Body of pancreas (tissue), 4 donors: Measurements from ENCODE around the gene CWH43. TPM values are rescaled to one million over a fixed set of nuclear protein-coding genes. Genes with fewer than 3 reads are reported as not detected.
"Not testable (repeated sequence)": the region's sequence is repeated elsewhere in the genome, so short reads cannot be mapped to it uniquely, and the experiment has no call there.

Experiments
- ATAC-seq: fragments of 150-250 bp; one replicate; pipeline ENCODE4 v1.9.1; 2016
- DNase-seq, 4 donors: peaks; one replicate each; pipeline ENCODE4 v3.0.0-alpha.2; 2019
- H3K27ac ChIP-seq, 4 donors: fragments of 200-600 bp; sonication (generic); 1 replicate in 3 of 4; 2 replicates in 1 of 4; pipeline versions ENCODE4 v1.5.1 to v1.6.1; 2016 to 2019; ENCODE audit warnings: mild to moderate bottlenecking in 1 of 4, mixed read lengths in 1 of 4, moderate library complexity in 1 of 4
- H3K27me3 ChIP-seq, 2 donors: fragments of 200-600 bp; sonication (generic); one replicate each; pipeline ENCODE4 v1.6.0; 2016; ENCODE audit warnings: mild to moderate bottlenecking in 1 of 2
- H3K36me3 ChIP-seq, 2 donors: fragments of 200-600 bp; sonication (generic); replicated peaks in 1 of 2; 2 replicates each; pipeline ENCODE4 v1.5.1; 2016; ENCODE audit warnings: low read depth in 2 of 2; ENCODE audit not compliant: insufficient read depth in 1 of 2
- H3K4me1 ChIP-seq: fragments of 200-600 bp; sonication (generic); one replicate; pipeline ENCODE4 v1.6.0; 2016
- H3K4me3 ChIP-seq, 2 donors: fragments of 200-600 bp; sonication (generic); 1 replicate in 1 of 2; 2 replicates in 1 of 2; pipeline ENCODE4 v1.5.1; 2016 to 2019
- H3K9me3 ChIP-seq, 3 donors: fragments of 200-600 bp; sonication (generic); 1 replicate in 2 of 3; 2 replicates in 1 of 3; pipeline ENCODE4 v1.5.1; 2016
- CTCF ChIP-seq, 7 experiments: fragments of 450-650 bp in 4 of 7; fragments of 200-600 bp in 3 of 7; sonication (generic) in 3 of 7; IDR thresholded peaks; one replicate each; pipeline ENCODE4 v1.5.1; 2016 to 2019; ENCODE audit warnings: antibody characterized with exemption in 7 of 7
- POLR2A ChIP-seq, 3 donors: fragments of 450-650 bp; IDR thresholded peaks; one replicate each; pipeline ENCODE4 v1.6.1; 2016; ENCODE audit warnings: antibody characterized with exemption in 3 of 3, mild to moderate bottlenecking in 2 of 3
- WGBS, 2 donors: methylation state at CpG; one replicate each; pipeline ENCODE4 v1.1.5; 2017; 5-methylcytosine and 5-hydroxymethylcytosine counted together
- intact Hi-C: fragments of 100-400 bp; cut with DNase I; formaldehyde crosslinking; loops from one replicate; pipeline ENCODE4 v1.15.1; 2023
- total RNA-seq, 2 donors: library from RNA; depleted of rRNA; stranded (reverse); fragments of >200 nt; gene quantifications; one replicate each; pipeline ENCODE4 v1.1.0, GENCODE V29; 2016

Gene CWH43
- total RNA-seq, 2 donors from 2014 or later, result not detected

DNA sequence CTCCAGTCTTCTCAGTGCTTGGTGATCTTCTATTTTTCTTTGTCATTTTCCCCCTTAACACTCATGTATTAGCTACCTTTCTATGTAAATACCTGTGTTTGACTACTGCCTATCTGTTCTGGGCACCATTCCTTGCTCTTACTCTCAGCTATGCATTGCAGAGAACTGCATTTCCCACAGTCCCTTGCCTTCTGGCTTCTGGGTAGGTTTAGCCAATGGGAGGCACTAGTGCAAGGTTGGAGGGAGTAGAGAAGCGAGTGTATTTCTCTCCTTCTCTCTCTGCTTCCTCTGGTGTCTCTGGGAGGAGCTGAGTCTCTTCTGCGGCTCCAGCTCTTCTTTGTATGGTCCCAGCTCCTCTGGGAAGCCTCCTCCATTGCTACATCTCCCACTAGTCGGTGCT lies 50.5 kb downstream of the CWH43 start:
- no peaks in the 10 kb centered on the region for H3K4me1 ChIP-seq
- H3K9me3 ChIP-seq, result no peaks in the 10 kb centered on the region
- no peak overlapping the region for H3K27ac ChIP-seq
- ATAC-seq (no peak), DNase-seq (no peak)
- H3K4me3 ChIP-seq, result no peak overlapping the region
- H3K36me3 ChIP-seq, result no peaks in the 10 kb centered on the region
- 19 to 29% methylated on average over 3 of the region's 3 CpGs for WGBS, 2 donors
- intact Hi-C loops, result no loop called here
- H3K27me3 ChIP-seq, result no peaks in the 10 kb centered on the region
- no peak for TF ChIP-seq CTCF (IDR thresholded peaks at IDR 0.05)
- TF ChIP-seq POLR2A (IDR thresholded peaks at IDR 0.05), result no peak

GRCh38 chr4:49044270-49044669 lies 58.2 kb downstream of the CWH43 start:
- ATAC-seq (no peak), DNase-seq (no peak)
- no peaks in the 10 kb centered on the region for H3K4me1 ChIP-seq
- H3K27ac ChIP-seq, result no peak overlapping the region
- TF ChIP-seq CTCF (IDR thresholded peaks at IDR 0.05) (no peak), POLR2A (IDR thresholded peaks at IDR 0.05) (no peak)
- no peak overlapping the region for H3K4me3 ChIP-seq
- H3K9me3 ChIP-seq, result no peaks in the 10 kb centered on the region
- no peaks in the 10 kb centered on the region for H3K36me3 ChIP-seq
- 43 to 53% methylated on average over 3 of the region's 3 CpGs for WGBS, 2 donors
- intact Hi-C loops, result no loop called here
- H3K27me3 ChIP-seq, result no peaks in the 10 kb centered on the region

DNA sequence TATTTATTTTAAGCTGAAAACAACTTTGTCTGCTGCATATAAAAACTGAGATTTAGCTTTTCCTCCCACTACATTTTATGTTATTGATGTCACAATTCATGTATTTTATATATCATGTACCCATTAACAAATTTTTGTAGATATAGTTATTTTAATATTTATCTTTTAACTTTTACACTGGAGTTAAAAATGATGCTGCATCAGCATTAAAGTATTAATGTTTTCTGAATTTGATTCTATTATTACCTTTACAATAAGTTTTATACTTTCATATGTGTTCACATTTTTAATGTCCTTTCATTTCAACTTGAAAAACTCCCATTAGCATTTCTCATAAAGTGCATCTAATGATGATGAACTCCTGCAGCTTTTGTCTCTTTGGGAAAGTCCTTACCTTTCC lies 72.2 kb downstream of the CWH43 start:
- no peak for TF ChIP-seq POLR2A (IDR thresholded peaks at IDR 0.05)
- TF ChIP-seq CTCF (IDR thresholded peaks at IDR 0.05), result no peak
- Histone ChIP-seq H3K27me3 (no peaks in the 10 kb centered on the region), H3K27ac (no peak overlapping the region), H3K4me1 (no peaks in the 10 kb centered on the region), H3K4me3 (no peak overlapping the region), H3K36me3 (no peaks in the 10 kb centered on the region), H3K9me3 (no peaks in the 10 kb centered on the region)
- no peak for ATAC-seq
- no peak for DNase-seq
- intact Hi-C loops, result no loop called here

- H3K27me3 ChIP-seq, result no peaks in the 10 kb centered on the region
- DNase-seq (no peak), ATAC-seq (no peak)
- H3K9me3 ChIP-seq, result no peaks in the 10 kb centered on the region
- no peaks in the 10 kb centered on the region for H3K4me1 ChIP-seq
- intact Hi-C loops, result no loop called here
- H3K27ac ChIP-seq, result no peak overlapping the region
- no peak for TF ChIP-seq POLR2A (IDR thresholded peaks at IDR 0.05)
- TF ChIP-seq CTCF (IDR thresholded peaks at IDR 0.05), result no peak
- WGBS, 2 donors, result 24 to 41% methylated on average over 2 of the region's 2 CpGs
- no peaks in the 10 kb centered on the region for H3K36me3 ChIP-seq
- no peak overlapping the region for H3K4me3 ChIP-seq
Observed at GRCh38 chr4:49063670-49064069, 77.6 kb downstream of the CWH43 start.

DNA sequence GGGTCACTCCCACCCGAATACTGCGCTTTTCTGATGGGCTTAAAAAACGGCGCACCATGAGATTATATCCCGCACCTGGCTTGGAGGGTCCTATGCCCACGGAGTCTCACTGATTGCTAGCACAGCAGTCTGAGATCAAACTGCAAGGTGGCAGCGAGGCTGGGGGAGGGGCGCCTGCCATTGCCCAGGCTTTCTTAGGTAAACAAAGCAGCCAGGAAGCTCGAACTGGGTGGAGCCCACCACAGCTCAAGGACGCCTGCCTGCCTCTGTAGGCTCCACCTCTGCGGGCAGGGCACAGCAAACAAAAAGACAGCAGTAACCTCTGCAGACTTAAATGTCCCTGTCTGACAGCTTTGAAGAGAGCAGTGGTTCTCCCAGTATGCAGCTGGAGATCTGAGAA lies 86.1 kb downstream of the CWH43 start:
- 61 to 77% methylated on average over 6 to 11 of the region's 11 CpGs for whole genome bisulfite sequencing, 2 donors
- H3K4me3 ChIP-seq, intact Hi-C loops, H3K9me3 ChIP-seq, H3K36me3 ChIP-seq, DNase-seq, ATAC-seq, H3K27me3 ChIP-seq, H3K27ac ChIP-seq, H3K4me1 ChIP-seq: not testable (repeated sequence)

- H3K9me3 ChIP-seq, intact Hi-C loops, H3K27me3 ChIP-seq, H3K4me3 ChIP-seq, H3K27ac ChIP-seq, H3K4me1 ChIP-seq, H3K36me3 ChIP-seq, DNase-seq: not testable (repeated sequence)
- ATAC-seq, result peak; percentile 33
- WGBS, 2 donors, result 40 to 45% methylated on average over 7 of the region's 7 CpGs
Observed at GRCh38 chr4:49091883-49092282, 105.8 kb downstream of the CWH43 start.

DNA sequence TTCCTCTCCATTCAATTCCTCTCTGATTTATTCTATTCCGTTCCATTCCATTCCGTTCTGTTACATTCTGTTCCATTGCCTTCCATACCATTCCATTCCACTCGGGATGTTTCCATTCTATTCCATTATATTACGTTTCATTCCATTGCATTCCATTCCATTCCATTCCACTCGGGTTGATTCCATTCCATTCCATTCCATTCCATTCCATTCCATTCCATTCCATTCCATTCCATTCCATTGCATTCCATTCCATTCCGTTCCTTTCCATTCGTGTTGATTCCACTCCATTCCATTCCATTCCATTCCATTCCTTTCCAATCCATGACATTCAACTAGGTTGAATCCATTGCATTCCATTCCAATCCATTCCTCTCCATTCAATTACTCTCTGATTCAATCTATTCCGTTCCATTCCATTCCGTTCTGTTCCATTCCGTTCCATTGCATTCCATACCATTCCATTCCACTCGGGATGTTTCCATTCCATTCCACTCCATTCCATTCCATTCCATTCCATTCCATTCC lies 106.6 kb downstream of the CWH43 start:
- H3K27me3 ChIP-seq, H3K4me1 ChIP-seq, H3K36me3 ChIP-seq, H3K27ac ChIP-seq, intact Hi-C loops, H3K9me3 ChIP-seq, H3K4me3 ChIP-seq, DNase-seq: not testable (repeated sequence)
- WGBS, 2 donors, result 47% methylated on average over 11 of the region's 11 CpGs
- peak; percentile 66 for ATAC-seq

GRCh38 chr4:49096215-49096614 lies 110.1 kb downstream of the CWH43 start:
- H3K27ac ChIP-seq, ATAC-seq, H3K4me3 ChIP-seq, H3K27me3 ChIP-seq, intact Hi-C loops, H3K4me1 ChIP-seq, H3K36me3 ChIP-seq, DNase-seq: not testable (repeated sequence)
- WGBS, 2 donors, result 40 to 58% methylated on average over 11 of the region's 11 CpGs
- H3K9me3 ChIP-seq, result peaks cover 0 to 12% (median 0%) of the 10 kb centered on the region in 3 donors

- H3K36me3 ChIP-seq, DNase-seq, H3K4me1 ChIP-seq, H3K27ac ChIP-seq, intact Hi-C loops, H3K4me3 ChIP-seq, H3K27me3 ChIP-seq: not testable (repeated sequence)
- peaks cover 0 to 12% (median 0%) of the 10 kb centered on the region in 3 donors for H3K9me3 ChIP-seq
- 42 to 43% methylated on average over 8 of the region's 8 CpGs for WGBS, 2 donors
- ATAC-seq, result peak; percentile 40
Observed at GRCh38 chr4:49096627-49097026, 110.6 kb downstream of the CWH43 start.
